ENCODE results near the gene KL.

KL gene

GRCh38 chr13:33006134-33006533, 10.1 kb upstream of the KL start:
- no peak for DNase-seq

DNA sequence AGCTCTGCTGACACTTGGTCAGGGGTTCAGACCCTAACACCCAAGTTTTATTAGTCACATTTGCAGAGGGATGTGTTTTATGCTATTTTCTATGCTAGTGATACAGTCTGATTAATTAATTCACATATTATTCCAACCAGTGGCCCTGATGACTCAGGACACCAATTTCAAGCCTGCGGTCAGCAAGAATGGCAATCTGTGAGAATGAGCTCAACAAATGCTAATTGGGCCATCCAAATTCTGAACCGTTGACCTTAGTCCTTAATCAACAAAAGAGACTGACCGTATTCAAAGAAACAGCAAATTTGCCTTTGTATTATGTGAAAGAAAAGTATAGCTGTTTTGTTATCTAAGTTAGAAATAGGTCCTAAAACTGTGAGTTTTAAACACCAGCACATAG, 9.6 kb upstream of the KL start:
- no peak for DNase-seq

DNA sequence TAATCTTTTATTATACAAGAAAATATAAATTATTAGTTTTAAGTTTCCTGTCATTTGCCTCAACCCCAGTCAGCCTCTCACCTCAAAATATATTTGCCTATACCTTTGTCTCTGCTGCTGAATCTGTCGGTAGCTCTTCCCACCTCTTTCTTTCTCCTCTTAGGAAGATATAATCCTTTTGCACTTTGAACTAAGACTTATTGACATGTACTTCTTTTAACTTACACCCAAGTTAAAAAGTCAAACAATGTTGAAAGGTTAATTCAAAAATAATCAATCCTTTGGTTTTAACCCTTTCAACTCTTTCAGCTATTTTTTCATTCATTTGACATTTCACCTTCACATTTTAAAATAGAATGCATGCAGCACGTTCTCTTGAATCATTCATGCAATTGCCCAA, 9.0 kb upstream of the KL start:
- no peak for DNase-seq

DNA sequence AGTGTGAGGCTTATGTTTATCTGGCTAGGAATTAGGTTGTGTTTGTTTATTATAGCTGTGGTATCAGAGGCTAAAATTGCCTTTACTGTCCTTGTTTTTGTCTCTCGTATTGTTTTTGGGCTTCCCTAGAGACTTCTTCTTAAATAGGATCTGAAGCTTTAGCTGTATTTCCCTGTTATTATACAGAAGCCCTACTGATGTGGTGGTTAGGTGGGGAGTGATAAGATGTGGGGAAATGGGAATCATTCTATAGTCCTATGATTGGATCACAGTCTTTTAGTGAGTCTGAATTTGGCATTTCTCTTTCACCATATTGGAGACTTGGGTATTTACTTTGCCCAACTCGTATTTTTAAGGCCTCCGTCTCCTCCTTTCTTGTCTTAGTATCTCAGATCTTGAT, 8.3 kb upstream of the KL start:
- DNase-seq: no peak

- no peak for DNase-seq
These were observed 7.1 kb upstream of the KL start for GRCh38 chr13:33008946-33009722.

GRCh38 chr13:33011828-33012470, 4.3 kb upstream of the KL start:
- no peak for DNase-seq

DNA sequence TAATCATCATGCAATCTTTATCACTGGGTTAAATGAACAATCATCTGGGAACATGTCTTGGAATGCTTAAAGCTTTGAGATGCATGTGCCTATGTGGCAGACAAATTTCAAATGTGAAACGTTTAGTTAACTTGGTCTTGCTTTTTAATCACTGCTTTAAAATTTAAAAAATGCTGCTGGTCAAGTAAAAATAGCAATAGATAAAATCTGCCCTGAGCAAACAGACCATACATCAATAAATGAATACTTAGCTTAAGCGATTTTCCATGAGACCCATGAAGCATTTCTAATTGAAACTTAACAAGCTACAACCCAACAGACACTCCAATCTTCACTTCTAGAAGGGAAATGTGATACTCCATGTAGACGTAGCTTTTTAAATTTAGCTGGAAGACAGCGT, 1.9 kb upstream of the KL start:
- no peak for DNase-seq

GRCh38 chr13:33015241-33015668, 968 bp upstream of the KL start:
- no peak for DNase-seq

- no peak for DNase-seq
These were observed 366 bp upstream of the KL start for GRCh38 chr13:33015791-33016323.

DNA sequence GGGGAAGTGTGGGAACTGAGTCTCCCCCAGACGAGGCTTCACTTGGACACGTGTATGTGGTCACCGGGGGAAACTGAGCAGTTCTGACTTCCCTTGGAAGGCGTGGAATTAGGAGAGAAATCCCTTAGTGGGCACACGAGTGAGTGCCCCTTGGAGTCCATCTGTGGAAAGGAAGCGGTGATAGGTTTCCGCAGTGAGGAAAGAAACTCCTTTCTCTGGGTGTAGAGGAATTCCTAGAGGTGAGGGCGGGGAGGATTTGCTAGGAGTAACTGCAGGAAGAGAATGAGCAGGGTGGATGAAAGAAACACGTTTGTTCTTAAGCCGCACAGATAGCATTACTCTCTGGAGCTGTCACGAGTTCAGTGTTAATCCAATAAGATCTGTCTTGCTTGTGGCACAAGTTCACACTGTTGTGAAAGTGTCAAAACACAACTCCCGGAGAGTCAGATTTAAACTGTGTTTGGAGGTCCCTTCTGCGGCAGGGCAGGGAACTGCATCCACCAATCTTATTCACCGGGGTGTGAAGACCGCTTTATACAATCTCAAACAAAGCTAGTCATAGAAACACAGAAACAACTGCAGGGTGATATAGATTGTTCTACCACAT, 1.2 kb downstream of the KL start:
- DNase-seq: no peak

DNA sequence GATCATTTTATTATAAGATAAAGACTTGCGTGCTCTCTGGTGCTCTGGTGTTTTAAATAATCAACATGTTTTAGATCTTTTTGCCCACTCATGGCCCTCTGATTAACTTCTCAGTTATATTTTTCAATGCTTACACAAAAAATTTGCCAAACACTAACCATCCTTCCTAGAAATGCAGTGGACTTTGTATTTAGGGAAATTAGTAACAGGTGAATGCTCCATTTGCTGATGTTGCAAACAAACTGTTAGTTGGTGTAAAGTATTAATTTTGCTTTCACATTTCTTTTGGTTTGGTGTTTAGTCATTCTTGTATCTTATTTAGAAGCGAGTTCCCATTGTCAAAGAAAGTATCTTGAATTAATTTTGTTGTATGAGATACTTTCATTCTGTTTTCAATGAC, 2.7 kb downstream of the KL start:
- DNase-seq: no peak

GRCh38 chr13:33022986-33023385, 6.8 kb downstream of the KL start:
- no peak for DNase-seq

DNA sequence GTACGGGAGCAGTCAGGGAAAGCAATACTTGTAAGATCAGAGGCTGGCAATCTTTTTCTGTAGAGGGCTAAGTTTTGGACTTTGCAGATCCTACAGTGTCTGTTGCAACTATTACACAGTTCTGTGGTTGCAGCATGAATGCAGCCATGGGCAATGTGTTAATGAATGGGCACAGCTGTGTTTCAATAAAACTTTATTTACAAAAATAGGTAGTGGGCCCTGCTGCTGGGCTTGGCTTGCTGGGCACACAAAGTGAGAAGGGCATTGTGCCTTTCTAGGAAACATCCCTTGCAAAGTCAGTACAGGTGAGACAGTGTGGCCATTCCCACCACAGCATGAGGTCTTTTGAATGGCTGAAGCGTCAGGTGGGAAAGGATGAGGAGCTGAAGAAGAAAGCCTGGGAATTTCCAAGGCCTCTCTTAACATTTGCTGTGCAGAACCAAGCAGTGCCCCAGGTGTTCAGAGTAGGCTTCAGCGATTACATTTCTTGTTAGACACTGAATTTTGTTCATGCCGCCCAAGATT, 9.1 kb downstream of the KL start:
- DNase-seq: no peak

- DNase-seq: no peak
These were observed 10.4 kb downstream of the KL start for GRCh38 chr13:33026489-33027152.

DNA sequence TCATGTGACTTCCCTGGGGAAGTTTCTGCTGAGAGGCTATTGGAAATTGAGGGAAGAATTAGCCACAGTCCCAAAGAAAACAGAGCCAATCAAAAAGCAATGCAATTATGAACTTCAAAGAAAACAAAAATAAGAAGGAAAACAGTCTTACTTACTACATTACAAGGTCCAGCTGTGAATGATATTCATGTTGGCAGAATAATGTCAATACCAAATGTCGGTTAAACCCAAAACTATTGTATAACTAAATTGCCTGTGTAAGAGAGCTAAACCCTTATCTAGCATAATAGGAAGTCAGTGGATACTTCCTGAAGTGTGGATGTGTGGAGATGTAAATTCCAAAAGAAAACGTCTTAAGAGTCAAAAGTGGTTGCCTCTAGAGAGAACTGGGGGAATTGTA, 12.4 kb downstream of the KL start:
- no peak for DNase-seq

DNA sequence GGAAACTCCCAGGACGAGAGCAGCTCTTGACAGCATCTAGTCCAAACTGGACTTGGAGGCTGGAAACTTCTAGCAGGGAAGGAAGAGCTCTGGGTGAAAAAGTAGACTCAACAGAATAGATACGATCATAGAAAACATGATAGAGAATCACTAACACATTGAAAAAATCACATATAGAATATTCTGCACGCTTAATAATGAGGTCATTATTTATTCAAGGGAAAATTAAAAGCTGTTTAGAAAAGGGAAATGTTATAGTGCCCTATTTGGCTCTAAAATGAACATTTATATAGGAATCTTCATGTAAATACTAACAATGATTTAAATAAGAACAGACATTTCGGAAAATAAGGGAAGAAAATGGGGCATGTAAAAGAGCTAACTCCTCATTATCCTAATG, 15.1 kb downstream of the KL start:
- no peak for DNase-seq

GRCh38 chr13:33032037-33032625, 15.9 kb downstream of the KL start:
- no peak for DNase-seq

DNA sequence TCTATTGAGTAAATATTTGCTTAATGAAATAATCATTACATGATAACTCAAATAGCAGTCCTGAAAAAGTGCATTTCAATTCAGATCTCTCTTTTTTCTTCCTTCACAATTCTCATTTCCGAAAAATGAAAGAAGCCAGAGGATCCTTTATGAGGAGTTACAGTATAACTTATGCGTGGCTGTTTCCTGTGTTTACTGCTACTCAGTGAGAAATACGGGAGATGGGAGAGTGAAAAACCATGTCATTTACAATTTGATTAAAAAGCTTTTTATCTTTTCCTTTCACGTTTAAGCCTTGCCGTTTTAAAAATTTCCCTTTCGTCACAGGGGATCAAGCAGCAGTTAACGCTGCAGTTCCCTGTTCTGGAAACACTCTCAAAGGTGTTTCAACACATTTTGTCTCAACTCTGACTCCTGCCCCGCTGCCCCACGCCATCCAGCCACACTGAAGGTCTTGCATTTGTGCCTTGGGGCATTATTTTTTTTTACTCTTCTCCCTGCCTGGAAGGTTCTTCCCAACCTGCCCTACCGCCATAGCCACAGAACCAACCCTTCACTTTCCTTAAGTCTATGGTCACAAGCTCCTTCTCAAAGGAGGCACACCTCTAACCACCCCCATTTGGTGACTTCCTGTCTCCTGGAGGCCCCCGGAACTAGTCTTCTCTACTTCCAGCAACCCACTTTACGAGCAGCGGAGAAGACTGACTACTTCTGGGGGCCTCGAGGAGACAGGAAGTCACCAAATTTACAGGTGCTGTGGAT, 17.0 kb downstream of the KL start:
- DNase-seq: no peak

- DNase-seq: no peak
These were observed 17.8 kb downstream of the KL start for GRCh38 chr13:33033986-33034385.

- no peak for DNase-seq
These were observed 18.8 kb downstream of the KL start for GRCh38 chr13:33034882-33035520.

DNA sequence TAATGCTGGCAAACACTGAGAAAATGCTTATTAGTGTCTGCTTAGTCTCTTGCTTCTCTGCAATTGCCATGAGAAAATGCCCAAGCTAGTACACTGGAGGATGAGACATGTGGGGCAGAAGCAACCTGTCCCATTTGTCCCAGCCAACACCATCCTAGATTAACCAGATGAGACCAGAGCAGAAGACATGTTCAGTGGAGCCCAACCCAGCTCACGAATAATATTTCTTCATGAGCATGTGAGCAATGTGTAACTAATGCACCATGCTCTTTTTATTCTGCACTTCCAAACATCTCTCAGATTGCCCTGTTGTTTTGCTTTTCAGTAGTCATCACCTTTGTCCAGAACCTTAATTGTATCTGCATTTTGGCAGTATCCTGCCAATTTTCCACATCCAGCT, 21.4 kb downstream of the KL start:
- no peak for DNase-seq

DNA sequence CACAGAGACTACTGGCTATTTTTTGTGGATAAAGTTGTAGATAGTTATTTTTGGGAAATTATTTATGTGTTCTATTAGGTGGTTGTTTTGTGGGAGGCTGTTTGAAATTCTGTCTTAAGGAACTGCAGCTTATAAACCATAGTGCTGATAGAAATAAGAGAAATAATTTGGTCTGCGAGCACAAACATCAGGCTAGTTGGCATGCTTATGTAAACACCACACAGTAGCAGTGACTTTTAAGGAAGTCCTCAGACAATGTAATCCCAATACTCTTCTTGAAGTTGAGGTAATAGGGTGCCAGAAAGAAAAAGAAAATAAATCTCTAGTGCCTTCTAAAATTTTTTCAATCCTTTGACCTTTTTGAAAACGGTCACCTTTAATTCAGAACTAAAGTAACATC, 23.9 kb downstream of the KL start:
- no peak for DNase-seq
